KBM-7 (cell line): ENCODE measurements around the gene MED1.
"Not testable (repeated sequence)": the region's sequence is repeated elsewhere in the genome, so short reads cannot be mapped to it uniquely, and the experiment has no call there.

Source experiments
- DNase-seq: peaks from one replicate; pipeline ENCODE4 v3.0.0-alpha.2; 2015
- in situ Hi-C: fragments of 300-500 bp; cut with MboI; formaldehyde crosslinking; loops from 2 replicates; pipeline ENCODE4 v1.14.3; 2020; ENCODE audit warnings: low sequenced_read_pairs, low pct_unique_long_range_greater_than_20kb, mixed read lengths

The MED1 gene

DNA sequence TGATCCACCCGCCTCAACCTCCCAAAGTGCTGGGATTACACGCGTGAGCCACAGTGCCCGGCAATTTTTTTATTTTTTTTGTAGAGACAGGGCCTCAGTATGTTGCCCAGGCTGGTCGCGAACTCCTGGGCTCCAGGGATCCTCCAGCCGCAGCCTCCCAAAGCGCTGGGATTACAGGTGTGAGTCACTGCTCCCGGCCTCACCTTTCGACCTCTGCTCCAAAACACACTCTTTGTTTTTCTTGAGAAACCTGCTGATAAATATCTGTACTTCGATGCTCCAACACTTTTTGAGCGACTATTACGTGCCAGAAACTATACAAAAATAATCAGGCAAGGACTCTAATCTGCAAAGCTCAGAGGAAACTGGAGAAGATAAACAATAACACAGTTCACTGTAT is 1.0 kb downstream of the MED1 start:
- in situ Hi-C loops = no loop called here
- no peak for DNase-seq

DNA sequence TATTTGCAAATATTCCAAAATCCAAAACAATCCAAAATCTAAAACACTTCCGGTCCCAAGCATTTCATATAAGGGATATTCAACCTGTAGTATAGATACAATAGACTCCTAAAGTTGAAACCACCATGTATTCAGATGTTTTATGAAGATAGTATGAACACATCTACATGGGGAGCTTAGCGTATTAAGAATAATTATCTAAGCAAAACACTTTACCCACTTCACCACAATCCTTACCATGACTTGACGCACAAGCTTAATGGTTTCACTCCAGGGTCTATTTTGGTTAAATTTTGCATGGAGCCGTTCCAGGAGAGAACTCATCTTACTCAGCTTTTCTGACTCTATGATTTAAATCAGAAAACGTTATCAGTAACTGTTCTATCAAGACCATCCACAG is 3.5 kb downstream of the MED1 start:
- DNase-seq = no peak
- in situ Hi-C loops = no loop called here

DNA sequence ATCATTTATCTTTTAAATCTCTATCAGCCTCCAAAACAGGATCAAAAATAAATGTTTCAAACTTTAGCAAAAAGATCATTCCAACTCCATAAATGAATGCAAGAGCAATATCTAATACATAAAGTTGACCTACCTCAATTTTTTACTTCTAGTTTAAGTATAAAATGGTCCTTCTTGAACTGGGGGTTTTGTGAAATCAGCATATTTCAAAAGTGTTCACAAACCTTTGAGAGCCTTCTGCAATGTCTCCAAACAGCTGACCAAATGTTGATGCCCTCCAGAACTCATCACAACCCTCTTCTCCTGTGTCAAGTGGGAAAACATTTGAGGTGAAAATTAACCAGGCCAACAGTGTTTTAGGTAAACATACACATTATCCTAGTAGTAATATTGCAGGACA is 7.7 kb downstream of the MED1 start:
- DNase-seq = no peak
- in situ Hi-C loops = no loop called here

DNA sequence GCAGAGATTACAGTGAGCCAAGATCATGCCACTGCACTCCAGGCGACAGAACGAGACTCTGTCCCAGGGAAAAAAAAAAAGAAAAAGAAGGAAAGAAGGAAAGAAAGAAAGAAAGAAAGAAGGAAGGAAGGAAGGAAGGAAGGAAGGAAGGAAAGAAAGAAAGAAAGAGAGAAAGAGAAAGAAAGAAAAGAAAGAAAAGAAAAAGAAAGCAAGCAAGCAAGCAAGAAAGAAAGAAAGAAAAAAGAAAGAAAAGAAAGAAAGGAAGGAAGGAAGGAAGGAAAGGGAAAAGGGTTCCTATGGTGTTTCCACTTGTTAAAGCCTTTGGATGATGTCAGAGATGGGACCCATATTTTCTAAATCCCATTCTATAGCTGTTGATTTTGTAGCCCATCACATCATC is 11.2 kb downstream of the MED1 start:
- DNase-seq, in situ Hi-C loops: not testable (repeated sequence)

DNA sequence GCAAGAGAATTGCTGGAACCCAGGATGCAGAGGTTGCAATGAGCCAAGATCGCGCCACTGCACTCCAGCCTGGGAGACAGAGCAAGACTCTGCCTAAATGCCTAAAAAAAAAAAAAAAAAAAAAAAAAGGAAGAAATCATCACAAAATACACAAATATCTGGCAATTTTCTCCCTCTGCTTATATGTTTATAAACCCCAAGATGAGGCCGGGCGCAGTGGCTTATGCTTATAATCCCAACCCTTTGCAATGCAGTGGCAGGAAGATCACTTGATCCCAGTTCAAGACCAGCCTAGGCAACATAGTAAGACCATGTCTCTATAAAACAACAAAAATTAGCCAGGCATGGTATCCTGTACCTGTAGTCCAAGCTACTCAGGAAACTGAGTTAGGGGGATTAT is 21.5 kb downstream of the MED1 start:
- in situ Hi-C loops = no loop called here
- no peak for DNase-seq

DNA sequence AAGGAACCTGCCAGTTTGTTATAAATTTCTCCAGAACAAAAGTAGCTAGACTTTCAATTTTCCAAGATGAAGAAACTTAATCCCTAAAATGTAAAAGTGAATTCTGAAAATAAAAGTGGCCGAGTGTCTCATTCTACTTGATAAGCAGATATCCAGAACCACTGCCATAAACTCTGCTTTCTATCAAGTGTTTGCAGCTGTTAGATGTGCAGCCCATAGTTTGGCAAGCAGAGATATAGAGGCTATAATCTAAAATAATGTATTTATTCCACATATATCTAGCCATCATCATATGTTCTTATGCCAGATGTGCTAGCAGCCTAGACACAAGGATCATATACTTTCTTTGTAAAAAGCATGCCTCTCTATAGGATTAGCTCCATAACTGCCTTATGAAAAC is 34.9 kb downstream of the MED1 start:
- in situ Hi-C loops = no loop called here
- DNase-seq = no peak

DNA sequence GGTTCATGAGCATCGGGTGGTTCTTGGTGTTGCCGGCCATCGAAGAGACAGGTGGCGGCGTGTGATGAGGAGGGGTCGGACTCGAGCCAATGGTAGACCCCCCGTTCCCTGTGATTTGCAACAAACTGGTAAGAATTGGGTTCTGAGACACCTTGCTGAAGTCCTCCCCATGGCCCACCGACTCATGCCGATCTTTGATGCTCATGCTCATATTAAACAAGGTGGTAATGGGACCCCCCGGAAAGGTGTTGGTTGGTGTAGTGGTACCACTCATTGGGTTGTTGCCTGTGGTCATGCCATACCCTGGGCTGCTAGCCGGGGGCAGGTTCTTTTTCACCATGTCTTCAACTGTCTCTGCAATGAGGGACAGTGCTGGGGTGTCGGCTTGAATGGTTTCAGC is 40.8 kb downstream of the MED1 start:
- in situ Hi-C loops = no loop called here
- no peak for DNase-seq

GRCh38 chr17:39408360-39408759 is 42.7 kb downstream of the MED1 start:
- in situ Hi-C loops = no loop called here
- DNase-seq = no peak

- no peak for DNase-seq
- in situ Hi-C loops = no loop called here
Observed at GRCh38 chr17:39406951-39407350, 44.1 kb downstream of the MED1 start.

DNA sequence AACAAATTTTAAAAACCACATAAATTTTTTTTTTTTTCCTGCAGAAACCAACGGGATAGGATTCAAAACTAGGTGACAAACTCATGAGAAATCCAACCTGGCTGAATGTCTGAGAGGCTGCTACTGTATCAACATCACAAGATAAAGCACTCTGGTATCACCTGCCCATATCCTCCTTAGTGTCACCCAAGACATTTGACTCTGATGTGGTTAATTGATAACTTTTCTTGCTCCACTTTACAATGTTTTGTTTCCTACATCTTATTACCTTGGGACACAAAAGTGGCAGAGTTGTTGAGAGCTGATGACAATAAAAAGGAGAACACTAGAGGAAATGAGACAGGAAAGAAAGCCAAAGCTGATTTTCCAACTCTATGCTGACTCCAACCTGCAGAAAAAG is 45.6 kb downstream of the MED1 start:
- DNase-seq = no peak
- in situ Hi-C loops = no loop called here

- no peak for DNase-seq
- in situ Hi-C loops = no loop called here
Observed at GRCh38 chr17:39404542-39405378, 46.3 kb downstream of the MED1 start.

- no peak for DNase-seq
- in situ Hi-C loops = no loop called here
Observed at GRCh38 chr17:39402890-39403605, 48.0 kb downstream of the MED1 start.

- peak; percentile 85 for DNase-seq
- in situ Hi-C loops = no loop called here
Observed at GRCh38 chr17:39402244-39402889, 48.7 kb downstream of the MED1 start.

DNA sequence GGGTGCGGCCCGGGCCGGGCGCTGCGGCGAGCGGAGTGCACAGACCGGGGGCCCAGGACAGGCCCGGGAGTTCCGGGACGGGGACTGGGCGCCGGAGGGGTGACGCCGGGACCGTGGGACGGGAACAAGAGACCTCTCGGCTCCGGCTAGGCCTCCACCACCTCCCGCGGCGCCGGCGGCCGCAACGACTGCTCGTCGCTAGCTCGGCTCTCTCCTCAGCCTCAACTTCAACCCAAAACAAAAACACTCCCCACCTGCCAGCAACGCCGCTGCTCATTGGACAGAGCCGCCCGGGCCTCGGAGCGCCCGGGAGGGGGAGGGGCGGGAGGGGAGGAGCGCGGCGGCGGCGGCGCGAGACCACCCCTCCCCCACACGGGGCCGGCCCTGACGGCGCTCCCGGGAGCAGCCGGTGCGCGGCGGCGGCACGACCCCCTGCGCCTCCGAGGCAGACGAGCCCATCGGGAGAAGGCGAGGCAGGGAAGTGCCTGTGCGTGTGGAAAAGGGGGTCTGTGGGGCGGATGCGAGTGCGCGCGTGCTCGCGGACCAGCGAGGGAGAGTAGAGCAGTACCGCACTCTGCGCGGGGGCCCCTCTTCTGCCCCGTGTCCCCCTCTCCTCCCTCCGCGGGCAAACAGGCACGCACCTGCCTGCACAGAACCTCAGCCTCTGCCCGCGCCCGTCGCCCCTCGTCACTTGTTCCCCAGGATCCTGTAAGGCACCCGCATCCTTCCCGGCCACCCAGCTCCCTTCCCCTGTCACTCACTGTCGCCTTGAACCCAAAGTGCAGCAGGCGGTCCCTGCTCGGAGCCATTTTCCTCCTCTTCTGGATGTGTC is 49.4 kb downstream of the MED1 start, which contains the start of gene FBXL20:
Gene FBXL20 (minus strand): TSS at position 215 of the 832 bp plus-strand sequence. CDS start 224 bp downstream, outside the sequence.
- DNase-seq = peak; percentile 90
- in situ Hi-C loops = no loop called here

- DNase-seq = peak; percentile 33
- in situ Hi-C loops = no loop called here
Observed at GRCh38 chr17:39400547-39401411, 50.3 kb downstream of the MED1 start.

GRCh38 chr17:39399791-39400190 is 51.3 kb downstream of the MED1 start:
- in situ Hi-C loops = no loop called here
- no peak for DNase-seq

DNA sequence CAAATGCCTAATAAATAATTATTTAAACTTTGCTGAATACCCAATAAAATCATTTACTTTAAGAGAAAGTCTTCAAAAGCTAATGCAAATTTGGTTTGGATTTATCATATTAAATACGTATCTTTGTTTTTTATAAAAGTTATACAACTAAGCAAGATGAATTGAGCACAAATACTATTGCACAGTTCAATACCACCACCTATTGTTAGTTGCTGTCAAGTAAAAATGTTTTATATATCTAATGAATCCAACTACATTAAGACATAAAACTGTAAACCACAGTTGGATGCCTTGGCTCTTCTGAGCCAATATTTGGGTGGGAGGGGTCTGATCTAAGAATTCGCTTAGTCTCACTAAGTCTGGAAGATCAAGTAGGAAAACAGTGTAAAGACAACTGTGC is 57.3 kb downstream of the MED1 start:
- no peak for DNase-seq
- in situ Hi-C loops = no loop called here

DNA sequence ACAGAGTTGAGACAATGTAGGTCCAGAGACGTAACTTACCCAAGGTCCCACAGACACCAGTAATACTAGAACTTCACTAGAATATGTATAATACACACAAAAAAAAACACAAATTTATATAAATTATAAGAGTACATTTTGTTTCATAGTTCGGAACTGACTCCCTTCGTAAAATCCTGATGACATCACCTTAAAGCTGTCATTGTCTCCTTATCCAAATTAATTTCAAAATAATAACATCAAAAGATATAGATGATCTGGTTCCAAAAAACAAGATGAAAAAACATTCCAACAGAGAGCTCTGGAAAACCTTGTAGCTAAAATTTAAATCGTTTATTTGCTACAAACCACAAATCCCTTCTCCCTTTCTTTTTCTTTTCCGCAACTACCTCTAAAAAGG is 59.6 kb downstream of the MED1 start:
- DNase-seq = no peak
- in situ Hi-C loops = no loop called here
